HG03045 (cell line): ENCODE measurements around the gene FAM50A.
A peak's percentile ranks its signal among the peaks of the same experiment; 100 is the strongest.
"Not testable (repeated sequence)": the region's sequence is repeated elsewhere in the genome, so short reads cannot be mapped to it uniquely, and the experiment has no call there.

Experiments used
- ATAC-seq: cut with Tn5 transposase; IDR thresholded peaks from one replicate; pipeline ENCODE4 v1.9.1; 2021; ENCODE audit warnings: mild to moderate bottlenecking, moderate library complexity; ENCODE audit not compliant: unreplicated experiment

The FAM50A gene

GRCh38 chrX:154481911-154482601 is 38.1 kb downstream of the FAM50A start:
- no peak for ATAC-seq

- no peak for ATAC-seq
Observed at GRCh38 chrX:154482786-154483185, 38.8 kb downstream of the FAM50A start.

- ATAC-seq: no peak
Observed at GRCh38 chrX:154483325-154483724, 39.4 kb downstream of the FAM50A start.

- no peak for ATAC-seq
Observed at GRCh38 chrX:154484255-154485149, 40.6 kb downstream of the FAM50A start.

GRCh38 chrX:154485150-154486051 is 41.5 kb downstream of the FAM50A start:
- ATAC-seq: no peak

- no peak for ATAC-seq
Observed at GRCh38 chrX:154486052-154486395, 42.1 kb downstream of the FAM50A start.

- ATAC-seq: peak; percentile 22
Observed at GRCh38 chrX:154486396-154487207, 42.7 kb downstream of the FAM50A start, which contains the start of gene UBL4A. Gene UBL4A, minus strand, starts transcription at chrX:154486615. Its CDS starts 31 bp downstream, at chrX:154486584.

GRCh38 chrX:154487518-154488290 is 43.8 kb downstream of the FAM50A start:
- ATAC-seq: no peak

GRCh38 chrX:154488336-154489075 is 44.6 kb downstream of the FAM50A start:
- no peak for ATAC-seq

GRCh38 chrX:154489182-154489581 is 45.2 kb downstream of the FAM50A start:
- ATAC-seq: no peak

- ATAC-seq: peak; percentile 16
Observed at GRCh38 chrX:154490021-154490413, 46.1 kb downstream of the FAM50A start.

GRCh38 chrX:154490414-154491083 is 46.6 kb downstream of the FAM50A start, which contains the start of gene SLC10A3:
Gene SLC10A3, minus strand, starts transcription at chrX:154490629. Its CDS starts 1,689 bp downstream, at chrX:154488940.
- peak; percentile 72 for ATAC-seq

GRCh38 chrX:154494715-154495114 is 50.8 kb downstream of the FAM50A start:
- ATAC-seq: no peak

GRCh38 chrX:154495472-154495922 is 51.6 kb downstream of the FAM50A start:
- ATAC-seq: no peak

- not testable (repeated sequence) for ATAC-seq
Observed at GRCh38 chrX:154496591-154497137, 52.7 kb downstream of the FAM50A start.
